H9 (cell line): ENCODE data around the gene SLC2A4RG. TPM values are rescaled to one million over a fixed set of nuclear protein-coding genes. Genes with fewer than 3 reads are reported as not detected.

Source experiments
- DNase-seq: peaks from one replicate; pipeline ENCODE4 v3.0.0-alpha.2; 2017
- H2AFZ ChIP-seq: one replicate; pipeline ENCODE4 v1.6.1; 2013; ENCODE audit warnings: mild to moderate bottlenecking, low read length, control low read depth, moderate library complexity
- H2AK5ac ChIP-seq: 2 replicates; pipeline ENCODE4 v1.6.1; 2013; ENCODE audit warnings: low read length, control low read depth, mixed read lengths; ENCODE audit not compliant: insufficient read length
- H2BK120ac ChIP-seq: one replicate; pipeline ENCODE4 v1.6.1; 2013; ENCODE audit warnings: low read depth, mild to moderate bottlenecking, low read length, control low read depth, inconsistent platforms; ENCODE audit not compliant: poor library complexity, severe bottlenecking
- H2BK12ac ChIP-seq: 2 replicates; pipeline ENCODE4 v1.6.1; 2013; ENCODE audit warnings: low read length, control low read depth, mixed read lengths, low read depth; ENCODE audit not compliant: insufficient read length
- H2BK15ac ChIP-seq: 2 replicates; pipeline ENCODE4 v1.6.1; 2013; ENCODE audit warnings: low read depth, low read length, control low read depth
- H2BK20ac ChIP-seq: one replicate; pipeline ENCODE4 v1.6.1; 2013; ENCODE audit warnings: low read depth, mild to moderate bottlenecking, low read length, control low read depth, inconsistent platforms; ENCODE audit not compliant: poor library complexity, severe bottlenecking
- H2BK5ac ChIP-seq: 2 replicates; pipeline ENCODE4 v1.6.1; 2013; ENCODE audit warnings: low read length, control low read depth, mixed read lengths; ENCODE audit not compliant: insufficient read length
- H3K14ac ChIP-seq: 2 replicates; pipeline ENCODE4 v1.6.1; 2013; ENCODE audit warnings: low read length, control low read depth; ENCODE audit not compliant: insufficient read depth
- H3K18ac ChIP-seq: 2 replicates; pipeline ENCODE4 v1.6.1; 2013; ENCODE audit warnings: low read depth, mild to moderate bottlenecking, mixed read lengths, low read length, control low read depth; ENCODE audit not compliant: insufficient read length
- H3K23ac ChIP-seq: 2 replicates; pipeline ENCODE4 v1.6.1; 2013; ENCODE audit warnings: low read length, control low read depth, mixed read lengths, low read depth; ENCODE audit not compliant: insufficient read length
- H3K23me2 ChIP-seq: 2 replicates; pipeline ENCODE4 v1.6.1; 2013; ENCODE audit warnings: low read depth, mild to moderate bottlenecking, mixed read lengths, low read length, control low read depth; ENCODE audit not compliant: insufficient read length, poor library complexity, severe bottlenecking
- H3K27ac ChIP-seq: 2 replicates; pipeline ENCODE4 v1.5.1; 2013; ENCODE audit warnings: low read length, control low read depth, mixed read lengths, low read depth; ENCODE audit not compliant: insufficient read length
- H3K27me3 ChIP-seq: 2 replicates; pipeline ENCODE4 v1.6.1; 2013; ENCODE audit warnings: low read length, control low read depth, inconsistent platforms; ENCODE audit not compliant: insufficient read depth
- H3K4ac ChIP-seq: 2 replicates; pipeline ENCODE4 v1.6.1; 2013; ENCODE audit warnings: low read depth, mild to moderate bottlenecking, control low read depth, inconsistent platforms, low read length, moderate library complexity
- H3K4me1 ChIP-seq: 2 replicates; pipeline ENCODE4 v1.6.1; 2013; ENCODE audit warnings: low read length, control low read depth, inconsistent platforms; ENCODE audit not compliant: insufficient read depth
- H3K4me2 ChIP-seq: 2 replicates; pipeline ENCODE4 v1.6.1; 2013; ENCODE audit warnings: low read length, control low read depth, mixed read lengths; ENCODE audit not compliant: insufficient read length, insufficient read depth
- H3K56ac ChIP-seq: 2 replicates; pipeline ENCODE4 v1.6.1; 2013; ENCODE audit warnings: low read depth, mild to moderate bottlenecking, mixed read lengths, low read length, control low read depth; ENCODE audit not compliant: insufficient read length
- H3K79me1 ChIP-seq: 2 replicates; pipeline ENCODE4 v1.6.1; 2013; ENCODE audit warnings: low read depth, mild to moderate bottlenecking, moderate library complexity, low read length, control low read depth, inconsistent platforms; ENCODE audit not compliant: insufficient read depth, poor library complexity, severe bottlenecking
- H3K79me2 ChIP-seq: 2 replicates; pipeline ENCODE4 v1.6.1; 2013; ENCODE audit warnings: low read length, control low read depth, inconsistent platforms; ENCODE audit not compliant: insufficient read depth
- H3K9ac ChIP-seq: 2 replicates; pipeline ENCODE4 v1.6.1; 2013; ENCODE audit warnings: low read length, control low read depth, mixed read lengths; ENCODE audit not compliant: insufficient read length; ENCODE audit errors: extremely low read depth
- H3K9me3 ChIP-seq: one replicate; pipeline ENCODE4 v1.6.1; 2013; ENCODE audit warnings: low read depth, low read length, inconsistent platforms; ENCODE audit not compliant: control insufficient read depth
- H3T11ph ChIP-seq: one replicate; pipeline ENCODE4 v1.6.1; 2013; ENCODE audit warnings: mild to moderate bottlenecking, low read length, control low read depth, inconsistent platforms
- H4K20me1 ChIP-seq: one replicate; pipeline ENCODE4 v1.6.1; 2013; ENCODE audit not compliant: control insufficient read depth, insufficient read length, insufficient read depth
- H4K5ac ChIP-seq: 2 replicates; pipeline ENCODE4 v1.6.1; 2013; ENCODE audit warnings: low read depth, mild to moderate bottlenecking, mixed read lengths, low read length, control low read depth; ENCODE audit not compliant: insufficient read length
- H4K8ac ChIP-seq: replicated peaks from 2 replicates; pipeline ENCODE4 v1.6.1; 2013; ENCODE audit warnings: low read length, control low read depth, mixed read lengths, low read depth; ENCODE audit not compliant: insufficient read length
- H4K91ac ChIP-seq: 2 replicates; pipeline ENCODE4 v1.6.1; 2013; ENCODE audit warnings: low read depth, mild to moderate bottlenecking, moderate library complexity, mixed read lengths, low read length, control low read depth; ENCODE audit not compliant: insufficient read length
- H3K27ac Mint-ChIP-seq, 3 experiments: 2 replicates in 2 of 3; 3 replicates in 1 of 3; pipeline ENCODE4 v1.8.0; 2020 to 2021; ENCODE audit warnings: mixed read lengths in 3 of 3, mild to moderate bottlenecking in 1 of 3, moderate library complexity in 1 of 3
- H3K27me3 Mint-ChIP-seq: 2 replicates; pipeline ENCODE4 v1.8.0; 2021; ENCODE audit warnings: low read depth, mild to moderate bottlenecking, moderate library complexity, mixed read lengths
- H3K36me3 Mint-ChIP-seq, 3 experiments: 2 replicates in 2 of 3; 3 replicates in 1 of 3; pipeline ENCODE4 v1.8.0; 2020 to 2021; ENCODE audit warnings: low read depth in 3 of 3, mixed read lengths in 3 of 3; ENCODE audit not compliant: insufficient read depth in 1 of 3
- H3K4me1 Mint-ChIP-seq, 2 experiments: 2 replicates each; pipeline ENCODE4 v1.8.0; 2020; ENCODE audit warnings: mixed read lengths in 2 of 2
- H3K4me3 Mint-ChIP-seq, 2 experiments: 2 replicates in 1 of 2; 3 replicates in 1 of 2; pipeline ENCODE4 v1.8.0; 2020 to 2021; ENCODE audit warnings: mild to moderate bottlenecking in 2 of 2, mixed read lengths in 2 of 2, moderate library complexity in 1 of 2
- H3K9me3 Mint-ChIP-seq, 2 experiments: 2 replicates in 1 of 2; 3 replicates in 1 of 2; pipeline ENCODE4 v1.8.0; 2020; ENCODE audit warnings: mild to moderate bottlenecking in 2 of 2, mixed read lengths in 2 of 2, moderate library complexity in 1 of 2
- CTCF ChIP-seq: fragments of 200-600 bp; sonication (generic); conservative IDR thresholded peaks from 3 replicates; pipeline ENCODE4 v1.8.0; 2021; ENCODE audit warnings: antibody characterized with exemption, mild to moderate bottlenecking
- WGBS: extraction: QIAGEN DNeasy Blood & Tissue Kit; methylation state at CpG from one replicate; pipeline ENCODE4 v1.1.7; 2013; ENCODE audit warnings: missing lambda C conversion rate, low lambda C conversion rate, mixed read lengths; ENCODE audit not compliant: insufficient read length; ENCODE audit errors: extremely low coverage; 5-methylcytosine and 5-hydroxymethylcytosine counted together
- total RNA-seq: library from RNA; stranded (reverse); gene quantifications from 2 replicates; pipeline ENCODE4 v1.2.1, GENCODE V29; 2021

Gene SLC2A4RG
- total RNA-seq, 1 experiment from 2014 or later: 43.9 TPM

- Mint-ChIP-seq H3K9me3 (no peaks in the 10 kb centered on the region), H3K27me3 (peaks cover 3% of the 10 kb centered on the region; the same call in 1 of the 2 replicates), H3K36me3 (peaks cover 16 to 28% (median 26%) of the 10 kb centered on the region in 3 experiments; a peak in 6 of 7 replicates), H3K4me3 (no peak overlapping the region; a peak in 1 of 5 replicates), H3K27ac (no peak overlapping the region), H3K4me1 (peaks cover 4 to 14% of the 10 kb centered on the region in 2 experiments)
- DNase-seq: no peak
- H2AFZ ChIP-seq: no peak overlapping the region
- H4K20me1 ChIP-seq: no peaks in the 10 kb centered on the region
- no peak overlapping the region for H3K56ac ChIP-seq
- no peak overlapping the region for H3K4me2 ChIP-seq
- H3K9ac ChIP-seq: no peak overlapping the region
- WGBS: no CpG with 5 or more reads among the region's 16 CpGs
- H3K79me1 ChIP-seq: peaks cover 3% of the 10 kb centered on the region
- H3K14ac ChIP-seq: no peak overlapping the region; the same call in 1 of the 2 replicates
- peaks cover 5% of the 10 kb centered on the region for H3K23me2 ChIP-seq
- no peaks in the 10 kb centered on the region for H3K9me3 ChIP-seq
- no peak overlapping the region for H3T11ph ChIP-seq
- H2BK5ac ChIP-seq: no peak overlapping the region
- H3K27me3 ChIP-seq: no peaks in the 10 kb centered on the region
- no peak overlapping the region for H2AK5ac ChIP-seq
- no peak overlapping the region for H3K23ac ChIP-seq
- no peak overlapping the region for H4K5ac ChIP-seq
- H4K91ac ChIP-seq: no peak overlapping the region
- TF ChIP-seq CTCF: no peak
- H3K4ac ChIP-seq: no peak overlapping the region
- no peak overlapping the region for H3K27ac ChIP-seq
- H3K18ac ChIP-seq: no peak overlapping the region
- no peak overlapping the region for H2BK15ac ChIP-seq
- no peak overlapping the region for H2BK12ac ChIP-seq
- H2BK20ac ChIP-seq: no peak overlapping the region
- no peak overlapping the region for H2BK120ac ChIP-seq
- no peak overlapping the region for H4K8ac ChIP-seq
- H3K79me2 ChIP-seq: peaks cover 2% of the 10 kb centered on the region; the same call in 1 of the 2 replicates
- H3K4me1 ChIP-seq: no peaks in the 10 kb centered on the region
Observed at GRCh38 chr20:63702036-63702665, 37.4 kb upstream of the SLC2A4RG start.
